ENCODE data around the gene FREM1.

The FREM1 gene

GRCh38 chr9:14752271-14752670 lies 158.0 kb downstream of the FREM1 start:
- Histone ChIP-seq H3K27me3 (ENCODE audit: control insufficient read depth, insufficient read depth, low read length, poor library complexity, severe bottlenecking) (no peaks in the 10 kb centered on the region), H3K9me3 (ENCODE audit: control insufficient read depth, low read length) (no peaks in the 10 kb centered on the region), H3K27ac (ENCODE audit: insufficient read depth, low read depth, low read length, poor library complexity, severe bottlenecking) (no peak overlapping the region), H3K4me1 (ENCODE audit: control insufficient read depth, insufficient read depth, low read length) (no peaks in the 10 kb centered on the region), H3K4me3 (ENCODE audit: insufficient read depth, low read depth, low read length) (no peak overlapping the region), H3K36me3 (ENCODE audit: control insufficient read depth, insufficient read depth, low read length) (no peaks in the 10 kb centered on the region)
- WGBS, 2 experiments: 88 to 90% methylated on average over 1 of the region's 1 CpG

- Histone ChIP-seq H3K9me3 (ENCODE audit: control insufficient read depth, low read length) (no peaks in the 10 kb centered on the region), H3K27ac (ENCODE audit: insufficient read depth, low read depth, low read length, poor library complexity, severe bottlenecking) (no peak overlapping the region), H3K36me3 (ENCODE audit: control insufficient read depth, insufficient read depth, low read length) (no peaks in the 10 kb centered on the region), H3K4me3 (ENCODE audit: insufficient read depth, low read depth, low read length) (no peak overlapping the region), H3K4me1 (ENCODE audit: control insufficient read depth, insufficient read depth, low read length) (no peaks in the 10 kb centered on the region), H3K27me3 (ENCODE audit: control insufficient read depth, insufficient read depth, low read length, poor library complexity, severe bottlenecking) (no peaks in the 10 kb centered on the region)
Observed at GRCh38 chr9:14750821-14751220, 159.4 kb downstream of the FREM1 start.

GRCh38 chr9:14749741-14750211 lies 160.5 kb downstream of the FREM1 start:
- H3K4me3 ChIP-seq (ENCODE audit: insufficient read depth, low read depth, low read length): no peak overlapping the region
- no peak overlapping the region for H3K27ac ChIP-seq (ENCODE audit: insufficient read depth, low read depth, low read length, poor library complexity, severe bottlenecking)
- H3K27me3 ChIP-seq (ENCODE audit: control insufficient read depth, insufficient read depth, low read length, poor library complexity, severe bottlenecking): no peaks in the 10 kb centered on the region
- 43 to 48% methylated on average over 9 of the region's 9 CpGs for WGBS, 2 experiments
- H3K4me1 ChIP-seq (ENCODE audit: control insufficient read depth, insufficient read depth, low read length): no peaks in the 10 kb centered on the region
- no peaks in the 10 kb centered on the region for H3K9me3 ChIP-seq (ENCODE audit: control insufficient read depth, low read length)
- H3K36me3 ChIP-seq (ENCODE audit: control insufficient read depth, insufficient read depth, low read length): no peaks in the 10 kb centered on the region

- 83 to 84% methylated on average over 3 of the region's 3 CpGs for WGBS, 2 experiments
- Histone ChIP-seq H3K36me3 (ENCODE audit: control insufficient read depth, insufficient read depth, low read length) (no peaks in the 10 kb centered on the region), H3K9me3 (ENCODE audit: control insufficient read depth, low read length) (no peaks in the 10 kb centered on the region)
Observed at GRCh38 chr9:14748373-14748772, 161.9 kb downstream of the FREM1 start.

GRCh38 chr9:14747111-14747510 lies 163.1 kb downstream of the FREM1 start:
- H3K4me3 ChIP-seq (ENCODE audit: insufficient read depth, low read depth, low read length): no peak overlapping the region
- H3K27me3 ChIP-seq (ENCODE audit: control insufficient read depth, insufficient read depth, low read length, poor library complexity, severe bottlenecking): no peaks in the 10 kb centered on the region
- H3K27ac ChIP-seq (ENCODE audit: insufficient read depth, low read depth, low read length, poor library complexity, severe bottlenecking): no peak overlapping the region
- no peaks in the 10 kb centered on the region for H3K9me3 ChIP-seq (ENCODE audit: control insufficient read depth, low read length)
- no peaks in the 10 kb centered on the region for H3K36me3 ChIP-seq (ENCODE audit: control insufficient read depth, insufficient read depth, low read length)
- no peaks in the 10 kb centered on the region for H3K4me1 ChIP-seq (ENCODE audit: control insufficient read depth, insufficient read depth, low read length)

More at GRCh38 chr9:14748373-14748772, 161.9 kb downstream of the FREM1 start:
- Histone ChIP-seq H3K27ac (ENCODE audit: insufficient read depth, low read depth, low read length, poor library complexity, severe bottlenecking) (no peak overlapping the region), H3K4me3 (ENCODE audit: insufficient read depth, low read depth, low read length) (no peak overlapping the region), H3K27me3 (ENCODE audit: control insufficient read depth, insufficient read depth, low read length, poor library complexity, severe bottlenecking) (no peaks in the 10 kb centered on the region), H3K4me1 (ENCODE audit: control insufficient read depth, insufficient read depth, low read length) (no peaks in the 10 kb centered on the region)

GRCh38 chr9:14746626-14747025 lies 163.6 kb downstream of the FREM1 start:
- no peaks in the 10 kb centered on the region for H3K27me3 ChIP-seq (ENCODE audit: control insufficient read depth, insufficient read depth, low read length, poor library complexity, severe bottlenecking)
- H3K9me3 ChIP-seq (ENCODE audit: control insufficient read depth, low read length): no peaks in the 10 kb centered on the region
- H3K27ac ChIP-seq (ENCODE audit: insufficient read depth, low read depth, low read length, poor library complexity, severe bottlenecking): no peak overlapping the region
- H3K4me3 ChIP-seq (ENCODE audit: insufficient read depth, low read depth, low read length): no peak overlapping the region
- H3K4me1 ChIP-seq (ENCODE audit: control insufficient read depth, insufficient read depth, low read length): no peaks in the 10 kb centered on the region
- 85 to 94% methylated on average over 3 of the region's 3 CpGs for WGBS, 2 experiments
- no peaks in the 10 kb centered on the region for H3K36me3 ChIP-seq (ENCODE audit: control insufficient read depth, insufficient read depth, low read length)

GRCh38 chr9:14744768-14745167 lies 165.5 kb downstream of the FREM1 start:
- Histone ChIP-seq H3K4me3 (ENCODE audit: insufficient read depth, low read depth, low read length) (no peak overlapping the region), H3K4me1 (ENCODE audit: control insufficient read depth, insufficient read depth, low read length) (no peaks in the 10 kb centered on the region), H3K27me3 (ENCODE audit: control insufficient read depth, insufficient read depth, low read length, poor library complexity, severe bottlenecking) (no peaks in the 10 kb centered on the region), H3K27ac (ENCODE audit: insufficient read depth, low read depth, low read length, poor library complexity, severe bottlenecking) (no peak overlapping the region), H3K36me3 (ENCODE audit: control insufficient read depth, insufficient read depth, low read length) (no peaks in the 10 kb centered on the region), H3K9me3 (ENCODE audit: control insufficient read depth, low read length) (no peaks in the 10 kb centered on the region)
- WGBS, 2 experiments: 92 to 97% methylated on average over 1 of the region's 1 CpG

- WGBS, 2 experiments: 88 to 95% methylated on average over 1 to 3 of the region's 3 CpGs
- no peaks in the 10 kb centered on the region for H3K27me3 ChIP-seq (ENCODE audit: control insufficient read depth, insufficient read depth, low read length, poor library complexity, severe bottlenecking)
- no peaks in the 10 kb centered on the region for H3K4me1 ChIP-seq (ENCODE audit: control insufficient read depth, insufficient read depth, low read length)
- no peak overlapping the region for H3K4me3 ChIP-seq (ENCODE audit: insufficient read depth, low read depth, low read length)
- no peaks in the 10 kb centered on the region for H3K9me3 ChIP-seq (ENCODE audit: control insufficient read depth, low read length)
- no peaks in the 10 kb centered on the region for H3K36me3 ChIP-seq (ENCODE audit: control insufficient read depth, insufficient read depth, low read length)
- no peak overlapping the region for H3K27ac ChIP-seq (ENCODE audit: insufficient read depth, low read depth, low read length, poor library complexity, severe bottlenecking)
Observed at GRCh38 chr9:14741369-14741768, 168.9 kb downstream of the FREM1 start.

- Histone ChIP-seq H3K27ac (ENCODE audit: insufficient read depth, low read depth, low read length, poor library complexity, severe bottlenecking) (no peak overlapping the region), H3K9me3 (ENCODE audit: control insufficient read depth, low read length) (no peaks in the 10 kb centered on the region), H3K36me3 (ENCODE audit: control insufficient read depth, insufficient read depth, low read length) (no peaks in the 10 kb centered on the region), H3K27me3 (ENCODE audit: control insufficient read depth, insufficient read depth, low read length, poor library complexity, severe bottlenecking) (no peaks in the 10 kb centered on the region), H3K4me1 (ENCODE audit: control insufficient read depth, insufficient read depth, low read length) (no peaks in the 10 kb centered on the region), H3K4me3 (ENCODE audit: insufficient read depth, low read depth, low read length) (no peak overlapping the region)
- 95 to 100% methylated on average over 2 to 4 of the region's 5 CpGs for WGBS, 2 experiments
Observed at GRCh38 chr9:14733133-14733532, 177.1 kb downstream of the FREM1 start.

GRCh38 chr9:14731294-14731981 lies 178.8 kb downstream of the FREM1 start:
- 90 to 100% methylated on average over 1 of the region's 1 CpG for WGBS, 2 experiments
- Histone ChIP-seq H3K27ac (ENCODE audit: insufficient read depth, low read depth, low read length, poor library complexity, severe bottlenecking) (no peak overlapping the region), H3K27me3 (ENCODE audit: control insufficient read depth, insufficient read depth, low read length, poor library complexity, severe bottlenecking) (no peaks in the 10 kb centered on the region), H3K9me3 (ENCODE audit: control insufficient read depth, low read length) (no peaks in the 10 kb centered on the region), H3K4me3 (ENCODE audit: insufficient read depth, low read depth, low read length) (no peak overlapping the region), H3K36me3 (ENCODE audit: control insufficient read depth, insufficient read depth, low read length) (no peaks in the 10 kb centered on the region), H3K4me1 (ENCODE audit: control insufficient read depth, insufficient read depth, low read length) (no peaks in the 10 kb centered on the region)

Measured in ectodermal cell (in vitro differentiated cells).